ACC112 (cell line): ENCODE results near the gene TOGARAM2.

Experiments used
- H2AFZ ChIP-seq: fragments of 200-600 bp; sonication (generic); one replicate; pipeline ENCODE4 v1.6.0; 2017; ENCODE audit warnings: antibody characterized with exemption, low read length; ENCODE audit not compliant: unreplicated experiment
- H3K27ac ChIP-seq: fragments of 200-600 bp; sonication (generic); 2 replicates; pipeline ENCODE4 v1.5.1; 2014; ENCODE audit warnings: low read depth, mild to moderate bottlenecking, antibody characterized with exemption, low read length, moderate library complexity
- H3K27me3 ChIP-seq: fragments of 200-600 bp; sonication (generic); 2 replicates; pipeline ENCODE4 v1.6.1; 2014; ENCODE audit warnings: mild to moderate bottlenecking, antibody characterized with exemption, low read length, moderate library complexity, mixed read lengths; ENCODE audit not compliant: insufficient read depth
- H3K36me3 ChIP-seq: fragments of 200-600 bp; sonication (generic); 2 replicates; pipeline ENCODE4 v1.6.1; 2016; ENCODE audit warnings: mild to moderate bottlenecking, antibody characterized with exemption, low read length, moderate library complexity, mixed read lengths; ENCODE audit not compliant: insufficient read depth
- H3K4me1 ChIP-seq: fragments of 200-600 bp; sonication (generic); one replicate; pipeline ENCODE4 v1.6.1; 2016; ENCODE audit warnings: low read length, mixed read lengths; ENCODE audit not compliant: insufficient read depth, unreplicated experiment, control insufficient read depth
- H3K4me3 ChIP-seq: fragments of 200-600 bp; sonication (generic); 2 replicates; pipeline ENCODE4 v1.5.1; 2014; ENCODE audit warnings: mild to moderate bottlenecking, low read depth, low read length
- H3K79me2 ChIP-seq: fragments of 200-600 bp; sonication (generic); one replicate; pipeline ENCODE4 v1.6.0; 2016; ENCODE audit warnings: low read length; ENCODE audit not compliant: control insufficient read depth, unreplicated experiment, insufficient read depth

The TOGARAM2 gene

DNA sequence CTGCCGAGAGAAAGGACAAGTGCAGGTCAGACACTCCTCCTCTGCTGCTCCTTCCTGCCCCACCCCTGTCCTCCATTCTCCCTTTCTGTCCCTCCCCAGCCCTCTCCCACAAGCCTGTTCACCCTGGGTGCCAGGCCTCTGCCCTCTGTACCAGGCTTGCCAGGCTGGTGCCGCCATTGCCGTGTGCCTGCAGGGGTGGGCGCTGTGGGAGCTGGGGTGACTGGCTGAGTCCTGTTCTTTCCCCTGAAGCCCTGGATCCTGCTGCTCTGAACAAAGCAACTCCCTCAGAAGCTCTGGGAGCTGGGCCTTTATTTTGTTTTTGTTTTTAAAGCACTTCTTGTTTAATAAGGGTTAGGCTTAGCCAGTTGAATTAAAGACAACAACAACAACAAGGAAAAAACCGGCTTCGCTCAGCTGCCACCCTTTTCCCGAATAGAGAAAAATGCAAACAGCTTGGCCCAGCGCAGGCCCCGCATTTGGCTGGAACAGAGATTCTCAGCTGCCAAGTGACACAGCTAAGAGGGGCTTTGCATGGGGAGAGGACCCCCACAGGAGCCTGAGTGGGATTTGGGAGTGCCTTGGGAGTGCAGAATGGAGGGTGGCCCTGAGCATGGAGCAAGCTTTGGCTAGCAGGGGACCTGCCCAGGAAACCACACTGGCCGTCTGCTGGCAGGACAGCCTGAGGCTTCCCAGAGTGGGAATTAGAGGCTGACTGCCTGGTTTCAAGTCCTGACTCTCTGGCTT is 84.1 kb downstream of the TOGARAM2 start:
- H3K27me3 ChIP-seq: no peaks in the 10 kb centered on the region
- H3K27ac ChIP-seq: no peak overlapping the region
- no peaks in the 10 kb centered on the region for H3K36me3 ChIP-seq
- H3K79me2 ChIP-seq: no peaks in the 10 kb centered on the region
- no peak overlapping the region for H2AFZ ChIP-seq
- no peak overlapping the region for H3K4me3 ChIP-seq
- H3K4me1 ChIP-seq: peaks cover 19% of the 10 kb centered on the region

DNA sequence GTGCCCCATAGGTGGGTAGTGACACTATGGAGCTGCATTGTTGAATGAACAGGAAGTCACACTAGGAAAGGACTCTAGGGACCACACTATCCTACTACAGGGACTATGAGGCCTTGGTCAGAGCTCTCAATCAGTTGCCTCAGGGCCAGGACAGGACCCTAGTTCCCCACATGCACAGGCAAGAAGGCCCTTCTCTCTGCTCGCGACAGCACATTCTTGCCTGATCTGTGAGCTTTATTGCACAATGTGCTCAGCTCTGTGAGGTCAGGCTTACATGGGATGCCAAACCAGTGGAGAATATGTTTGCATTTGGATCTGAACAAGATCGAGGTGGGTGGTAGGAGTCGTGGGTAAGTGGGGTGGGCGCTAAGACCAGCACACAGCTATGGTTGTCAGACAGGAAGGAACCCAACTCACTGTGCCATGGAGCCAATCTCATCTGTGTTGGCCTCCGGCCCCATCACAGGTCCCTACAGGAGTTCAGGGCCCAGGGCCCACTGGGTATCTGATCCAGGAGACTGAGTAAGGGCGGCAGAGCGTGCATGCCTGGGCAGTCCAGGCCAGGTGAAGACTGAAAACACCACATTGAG is 85.3 kb downstream of the TOGARAM2 start:
- Histone ChIP-seq H3K4me1 (peaks cover 19% of the 10 kb centered on the region), H2AFZ (no peak overlapping the region), H3K36me3 (no peaks in the 10 kb centered on the region), H3K27me3 (no peaks in the 10 kb centered on the region), H3K27ac (no peak overlapping the region), H3K4me3 (no peak overlapping the region), H3K79me2 (no peaks in the 10 kb centered on the region)

GRCh38 chr2:29066997-29067605 is 86.0 kb downstream of the TOGARAM2 start:
- Histone ChIP-seq H3K36me3 (no peaks in the 10 kb centered on the region), H3K4me3 (no peak overlapping the region), H3K4me1 (peaks cover 19% of the 10 kb centered on the region), H3K79me2 (no peaks in the 10 kb centered on the region), H3K27me3 (no peaks in the 10 kb centered on the region), H3K27ac (no peak overlapping the region), H2AFZ (no peak overlapping the region)

GRCh38 chr2:29068513-29068912 is 87.4 kb downstream of the TOGARAM2 start:
- Histone ChIP-seq H3K4me3 (no peak overlapping the region), H2AFZ (no peak overlapping the region), H3K36me3 (no peaks in the 10 kb centered on the region), H3K27ac (no peak overlapping the region), H3K4me1 (peaks cover 13% of the 10 kb centered on the region), H3K27me3 (no peaks in the 10 kb centered on the region), H3K79me2 (no peaks in the 10 kb centered on the region)

DNA sequence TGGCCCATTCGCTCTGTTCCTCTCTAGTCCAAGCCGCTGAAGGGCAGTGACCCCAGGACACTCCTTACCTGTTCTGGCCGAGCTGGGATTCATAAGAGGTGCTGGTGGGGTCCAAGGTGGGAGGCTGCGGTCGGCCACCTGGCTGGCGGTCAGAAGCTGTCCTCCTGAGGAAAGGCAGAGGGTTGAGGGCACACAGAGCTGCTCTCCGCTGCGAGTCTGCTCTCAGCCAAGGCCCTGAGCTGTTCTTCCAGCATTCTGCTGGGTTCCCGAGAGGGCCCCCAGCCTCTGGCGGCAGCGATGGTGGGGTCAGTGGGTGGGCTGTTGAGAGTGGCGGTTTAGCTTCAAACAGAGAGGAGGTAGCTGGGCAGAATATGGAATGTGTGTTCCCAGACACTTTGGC is 89.4 kb downstream of the TOGARAM2 start:
- no peaks in the 10 kb centered on the region for H3K27me3 ChIP-seq
- no peaks in the 10 kb centered on the region for H3K79me2 ChIP-seq
- peaks cover 4% of the 10 kb centered on the region for H3K4me1 ChIP-seq
- H3K4me3 ChIP-seq: no peak overlapping the region
- H3K36me3 ChIP-seq: no peaks in the 10 kb centered on the region
- no peak overlapping the region for H3K27ac ChIP-seq
- H2AFZ ChIP-seq: no peak overlapping the region

DNA sequence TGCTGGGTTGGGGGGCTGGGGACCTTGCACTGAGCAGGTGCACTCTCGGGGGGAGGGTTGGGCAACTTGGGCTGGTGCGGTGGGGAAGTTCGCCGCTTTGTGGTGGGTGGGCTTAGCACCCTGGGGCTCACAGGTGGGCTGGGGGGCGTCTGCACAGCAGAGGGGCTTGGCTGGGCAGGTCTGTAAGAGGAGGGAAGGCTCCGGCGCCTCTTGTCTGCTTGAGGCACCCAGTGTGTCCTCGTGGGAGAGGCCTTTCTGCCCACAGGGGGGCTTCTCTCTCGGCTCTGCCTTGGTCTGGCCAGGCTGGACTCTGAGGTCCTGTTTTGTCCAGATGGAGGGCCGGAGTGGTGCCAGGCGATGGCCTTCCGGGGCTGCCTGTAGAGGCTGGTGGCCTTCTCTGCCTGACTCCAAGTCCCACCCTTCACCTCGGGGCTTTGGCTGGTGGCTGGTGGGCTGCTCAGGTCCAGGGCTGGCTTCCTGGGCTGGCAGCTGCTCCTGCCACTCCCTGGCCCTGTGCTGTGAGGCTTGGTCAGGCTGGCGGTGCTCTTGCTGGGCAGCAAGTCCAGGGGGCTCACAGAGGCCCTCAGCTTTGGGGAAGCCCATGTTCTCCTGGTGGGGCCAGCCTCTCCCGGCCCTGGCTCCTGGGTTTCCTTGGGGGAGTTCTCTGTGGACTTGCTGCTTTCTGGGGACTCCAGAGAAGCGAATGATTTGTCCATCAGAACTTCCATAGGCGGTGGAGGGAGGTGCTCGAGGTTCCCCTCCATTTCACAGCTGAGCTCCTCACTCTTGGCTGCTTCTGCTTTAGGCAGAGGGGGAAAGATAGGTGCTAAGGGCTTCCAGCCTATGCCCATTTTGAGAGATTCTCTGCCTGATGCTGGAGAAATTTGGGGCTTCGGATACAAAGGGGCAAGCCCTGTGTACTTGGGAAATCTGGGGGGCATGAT is 90.2 kb downstream of the TOGARAM2 start:
- H3K27ac ChIP-seq: no peak overlapping the region
- no peak overlapping the region for H3K4me3 ChIP-seq
- H2AFZ ChIP-seq: no peak overlapping the region
- no peaks in the 10 kb centered on the region for H3K36me3 ChIP-seq
- no peaks in the 10 kb centered on the region for H3K27me3 ChIP-seq
- H3K4me1 ChIP-seq: peaks cover 2% of the 10 kb centered on the region
- no peaks in the 10 kb centered on the region for H3K79me2 ChIP-seq

GRCh38 chr2:29072251-29072650 is 91.2 kb downstream of the TOGARAM2 start:
- Histone ChIP-seq H3K79me2 (no peaks in the 10 kb centered on the region), H3K4me1 (no peaks in the 10 kb centered on the region), H2AFZ (no peak overlapping the region), H3K36me3 (no peaks in the 10 kb centered on the region), H3K4me3 (no peak overlapping the region), H3K27me3 (no peaks in the 10 kb centered on the region), H3K27ac (no peak overlapping the region)

DNA sequence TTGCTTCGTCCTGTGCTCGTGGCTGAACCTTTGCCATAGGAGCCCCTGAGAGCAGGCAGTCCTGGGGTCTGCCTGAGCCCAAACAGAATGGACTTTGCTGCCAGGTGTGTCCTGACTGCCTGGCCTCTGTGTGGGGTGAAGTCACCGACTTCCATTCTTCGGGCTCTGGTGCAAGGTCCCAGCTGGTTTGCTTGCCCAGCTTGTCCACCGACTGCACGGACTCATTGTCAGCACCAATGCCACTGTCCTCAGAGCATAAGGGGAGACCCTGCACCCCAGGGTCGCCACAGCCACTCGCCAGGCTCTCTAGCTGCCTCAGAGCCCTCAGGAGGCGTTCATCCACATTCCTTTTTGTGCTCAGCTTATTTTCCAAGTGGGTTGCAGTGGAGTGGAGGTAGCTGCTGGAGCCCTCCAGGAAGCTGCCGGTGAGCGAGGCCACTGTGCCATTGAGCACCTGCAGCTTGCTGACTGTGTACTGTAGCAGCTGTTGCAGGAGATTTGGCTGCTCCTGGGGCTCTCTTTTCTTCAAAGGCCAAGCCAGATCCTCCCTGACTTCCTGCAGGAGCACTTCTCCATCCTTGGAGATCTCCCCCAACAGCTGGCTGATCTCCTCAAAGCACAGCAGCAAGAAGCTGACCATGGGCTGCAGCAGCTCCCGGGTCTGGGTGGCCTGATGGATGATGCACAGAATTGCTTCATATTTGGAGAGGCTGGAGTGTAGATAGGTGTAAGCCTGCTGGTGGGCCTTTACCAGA is 92.0 kb downstream of the TOGARAM2 start:
- Histone ChIP-seq H2AFZ (no peak overlapping the region), H3K27me3 (no peaks in the 10 kb centered on the region), H3K4me3 (no peak overlapping the region), H3K27ac (no peak overlapping the region), H3K4me1 (no peaks in the 10 kb centered on the region), H3K36me3 (no peaks in the 10 kb centered on the region), H3K79me2 (no peaks in the 10 kb centered on the region)

DNA sequence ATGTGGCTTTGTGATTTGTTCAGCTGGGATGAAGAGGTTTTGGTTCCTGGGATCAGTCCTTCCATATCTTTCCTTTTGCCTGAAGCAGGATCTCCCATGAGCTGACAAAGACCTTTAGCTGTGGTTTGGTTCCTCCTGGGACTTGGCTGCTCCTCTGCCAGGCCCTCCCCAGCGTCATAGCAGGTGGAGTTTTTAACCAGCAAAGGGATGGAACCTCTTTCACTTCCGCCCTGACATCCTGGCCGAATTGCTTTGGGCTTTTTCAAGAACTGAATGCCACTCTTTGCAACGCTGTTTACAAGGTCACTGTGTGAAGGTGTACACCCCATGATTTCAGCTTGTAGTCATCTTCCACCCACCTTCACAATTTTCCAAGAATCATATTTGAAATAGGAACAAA is 92.8 kb downstream of the TOGARAM2 start:
- Histone ChIP-seq H3K27me3 (no peaks in the 10 kb centered on the region), H3K4me1 (no peaks in the 10 kb centered on the region), H2AFZ (no peak overlapping the region), H3K36me3 (no peaks in the 10 kb centered on the region), H3K4me3 (no peak overlapping the region), H3K79me2 (no peaks in the 10 kb centered on the region), H3K27ac (no peak overlapping the region)

GRCh38 chr2:29074411-29074810 is 93.3 kb downstream of the TOGARAM2 start, which contains the start of gene PCARE:
Gene PCARE, minus strand, starts transcription at chr2:29074523. Its CDS starts 262 bp downstream, at chr2:29074261.
- H3K36me3 ChIP-seq: no peaks in the 10 kb centered on the region
- no peak within 1 kb of the TSS for H3K27ac ChIP-seq
- H3K4me3 ChIP-seq: no peak within 1 kb of the TSS
- no peaks in the 10 kb centered on the region for H3K27me3 ChIP-seq
- H3K79me2 ChIP-seq: no peaks in the 10 kb centered on the region
- no peaks in the 10 kb centered on the region for H3K4me1 ChIP-seq
- H2AFZ ChIP-seq: no peak within 1 kb of the TSS
